Measurements from ENCODE around the gene USP5.
A peak's percentile ranks its signal among the peaks of the same experiment; 100 is the strongest.
"Not testable (repeated sequence)": the region's sequence is repeated elsewhere in the genome, so short reads cannot be mapped to it uniquely, and the experiment has no call there.

Gene USP5

DNA sequence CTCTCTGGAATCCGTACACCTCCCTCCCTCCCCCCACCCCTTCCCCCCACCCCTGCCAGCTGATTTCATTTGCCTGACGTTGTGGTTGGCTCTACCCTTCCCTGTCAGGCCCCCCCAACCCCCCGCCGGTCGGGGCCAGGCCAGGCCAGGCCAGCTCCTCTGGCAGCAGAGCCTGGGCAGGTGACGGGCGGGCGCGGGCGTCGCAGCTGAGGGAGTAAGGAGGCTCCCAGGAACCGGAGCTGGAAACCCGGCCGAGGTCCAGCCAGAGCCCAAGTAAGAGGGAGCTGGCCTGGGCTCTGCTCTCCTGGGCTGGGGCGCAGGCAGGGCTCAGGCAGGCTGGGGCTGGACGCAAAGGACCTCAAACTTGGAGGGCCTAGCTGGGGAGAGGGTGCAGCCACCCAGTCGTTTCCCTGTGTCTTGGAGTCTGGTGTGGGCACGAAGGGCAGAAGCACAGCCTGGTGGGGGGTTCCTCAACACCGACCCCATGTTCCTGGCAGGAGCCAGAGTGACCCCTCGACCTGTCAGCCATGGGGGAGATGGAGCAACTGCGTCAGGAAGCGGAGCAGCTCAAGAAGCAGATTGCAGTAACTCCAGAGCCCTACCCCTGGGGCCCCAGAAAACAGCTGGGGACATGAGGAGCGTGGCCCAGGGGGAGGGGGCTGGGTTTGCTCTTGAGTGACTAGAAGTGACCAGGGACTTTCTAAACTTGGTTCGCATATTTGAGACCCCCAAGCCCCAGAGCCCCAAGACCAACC, 11.0 kb upstream of the USP5 start, which contains the start of gene GNB3:
Gene GNB3 (plus strand): TSS at position 165 of the 755 bp plus-strand sequence. CDS start 363 bp downstream, at position 528.
- DNase-seq (ENCODE audit: low spot score) = no peak

DNA sequence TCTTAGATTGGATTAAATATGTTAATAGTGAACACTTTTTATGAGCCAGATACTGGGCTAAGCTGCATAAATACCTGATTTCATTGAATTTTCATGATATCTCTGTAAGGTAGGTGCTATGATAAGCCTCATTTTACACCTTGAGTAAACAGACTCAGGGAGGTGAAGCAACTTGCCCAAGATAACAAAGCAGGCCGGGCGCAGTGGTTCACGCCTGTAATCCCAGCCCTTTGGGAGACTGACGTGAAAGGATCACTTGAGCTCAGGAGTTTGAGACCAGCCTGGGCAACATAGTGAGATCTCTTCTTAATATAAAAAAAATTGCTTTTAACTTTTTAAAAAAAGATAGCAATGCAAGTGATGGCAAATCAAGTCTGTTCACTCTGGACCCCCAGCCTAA, 9.9 kb upstream of the USP5 start:
- DNase-seq (ENCODE audit: low spot score) = no peak

DNA sequence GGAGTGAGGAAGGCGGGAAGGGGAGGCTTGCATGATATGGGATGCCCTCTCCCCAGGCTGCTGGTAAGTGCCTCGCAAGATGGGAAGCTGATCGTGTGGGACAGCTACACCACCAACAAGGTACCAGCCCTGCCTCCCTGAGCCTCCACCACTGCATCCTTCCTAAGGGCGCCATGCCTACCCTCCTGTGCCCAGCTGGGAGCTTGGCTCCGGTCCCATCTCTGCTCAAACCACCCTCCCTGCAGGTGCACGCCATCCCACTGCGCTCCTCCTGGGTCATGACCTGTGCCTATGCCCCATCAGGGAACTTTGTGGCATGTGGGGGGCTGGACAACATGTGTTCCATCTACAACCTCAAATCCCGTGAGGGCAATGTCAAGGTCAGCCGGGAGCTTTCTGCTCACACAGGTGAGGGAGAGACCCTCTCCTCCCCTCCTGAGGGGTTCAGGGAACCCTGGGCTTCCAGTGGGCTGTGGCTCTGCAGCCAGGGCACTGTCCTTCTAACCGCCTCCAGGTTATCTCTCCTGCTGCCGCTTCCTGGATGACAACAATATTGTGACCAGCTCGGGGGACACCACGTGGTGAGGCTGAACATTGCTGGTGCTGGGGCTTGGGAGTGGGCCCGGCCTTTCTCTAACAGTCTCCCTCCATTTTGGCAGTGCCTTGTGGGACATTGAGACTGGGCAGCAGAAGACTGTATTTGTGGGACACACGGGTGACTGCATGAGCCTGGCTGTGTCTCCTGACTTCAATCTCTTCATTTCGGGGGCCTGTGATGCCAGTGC, 8.6 kb upstream of the USP5 start:
- no peak for DNase-seq (ENCODE audit: low spot score)

DNA sequence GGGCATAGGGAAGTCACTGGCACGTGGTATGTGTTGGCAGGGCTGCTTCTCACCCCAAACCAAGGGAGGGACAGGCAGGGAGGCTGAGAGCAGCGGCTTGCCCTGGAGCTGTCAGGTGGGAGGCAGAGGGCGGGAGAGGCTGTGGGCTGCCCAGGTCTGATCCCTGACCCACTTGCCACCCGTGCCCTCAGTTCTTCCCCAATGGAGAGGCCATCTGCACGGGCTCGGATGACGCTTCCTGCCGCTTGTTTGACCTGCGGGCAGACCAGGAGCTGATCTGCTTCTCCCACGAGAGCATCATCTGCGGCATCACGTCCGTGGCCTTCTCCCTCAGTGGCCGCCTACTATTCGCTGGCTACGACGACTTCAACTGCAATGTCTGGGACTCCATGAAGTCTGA, 6.6 kb upstream of the USP5 start:
- DNase-seq (ENCODE audit: low spot score) = no peak

DNA sequence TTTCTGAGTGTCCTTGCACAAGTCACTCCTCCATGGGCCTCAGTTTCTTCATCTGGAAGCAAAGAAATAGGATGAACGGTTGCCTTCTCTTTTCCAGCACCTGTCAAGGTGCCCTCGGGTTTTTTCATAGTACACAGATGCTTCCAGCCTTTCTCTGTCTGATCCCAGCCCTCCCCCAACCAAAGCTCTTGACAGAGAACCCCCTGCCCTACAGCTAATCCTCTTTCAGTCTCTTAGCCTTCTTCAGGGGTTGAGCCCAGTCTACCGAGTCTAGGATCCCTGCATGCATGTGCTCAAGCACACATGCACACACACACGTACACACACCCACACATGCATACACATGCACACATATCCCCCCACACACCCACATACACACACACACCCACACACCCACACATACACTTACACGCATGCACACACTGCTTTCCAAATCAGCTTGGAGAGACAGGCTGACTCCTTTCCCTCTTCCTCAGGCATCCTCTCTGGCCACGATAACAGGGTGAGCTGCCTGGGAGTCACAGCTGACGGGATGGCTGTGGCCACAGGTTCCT, 5.6 kb upstream of the USP5 start:
- no peak for DNase-seq (ENCODE audit: low spot score)

DNA sequence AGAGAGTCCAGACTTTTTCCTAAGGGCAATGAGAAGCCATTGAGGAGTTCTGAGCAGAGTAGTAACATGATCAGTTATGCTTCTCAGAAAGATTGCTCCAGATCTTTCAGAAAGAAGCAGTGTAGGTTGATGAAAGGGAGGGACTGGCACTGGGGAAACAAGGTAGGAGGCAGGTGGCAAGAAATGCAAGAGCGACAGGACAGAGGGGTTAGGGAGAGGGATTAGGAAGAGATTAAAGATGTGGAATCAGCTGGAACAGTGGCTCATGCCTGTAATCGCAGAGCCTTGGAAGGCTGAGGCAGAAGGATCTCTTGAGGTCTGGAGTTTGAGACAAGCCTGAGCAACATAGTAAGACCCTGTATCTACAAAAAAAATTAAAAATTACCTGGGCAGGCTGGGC, 4.3 kb upstream of the USP5 start:
- no peak for DNase-seq (ENCODE audit: low spot score)

DNA sequence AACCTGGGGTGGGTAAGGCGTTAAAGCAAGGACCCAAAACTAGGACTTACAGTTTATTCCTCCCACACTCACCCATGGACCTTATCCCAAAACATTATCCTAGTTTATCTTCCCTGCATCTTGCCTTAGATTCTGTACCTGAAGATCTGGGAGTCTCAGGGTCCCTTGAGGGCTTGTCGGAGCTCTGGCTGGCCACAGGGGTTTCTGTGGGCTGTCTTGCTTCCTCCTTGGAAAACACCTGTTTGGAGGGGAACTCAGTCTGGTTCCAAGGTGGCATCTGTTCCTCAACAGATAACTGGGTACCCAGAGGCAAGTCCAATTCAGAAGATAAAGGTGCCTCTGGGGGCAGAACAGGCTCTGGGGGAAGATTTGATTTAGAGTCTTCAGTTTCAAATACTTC, 2.5 kb upstream of the USP5 start:
- no peak for DNase-seq (ENCODE audit: low spot score)

DNA sequence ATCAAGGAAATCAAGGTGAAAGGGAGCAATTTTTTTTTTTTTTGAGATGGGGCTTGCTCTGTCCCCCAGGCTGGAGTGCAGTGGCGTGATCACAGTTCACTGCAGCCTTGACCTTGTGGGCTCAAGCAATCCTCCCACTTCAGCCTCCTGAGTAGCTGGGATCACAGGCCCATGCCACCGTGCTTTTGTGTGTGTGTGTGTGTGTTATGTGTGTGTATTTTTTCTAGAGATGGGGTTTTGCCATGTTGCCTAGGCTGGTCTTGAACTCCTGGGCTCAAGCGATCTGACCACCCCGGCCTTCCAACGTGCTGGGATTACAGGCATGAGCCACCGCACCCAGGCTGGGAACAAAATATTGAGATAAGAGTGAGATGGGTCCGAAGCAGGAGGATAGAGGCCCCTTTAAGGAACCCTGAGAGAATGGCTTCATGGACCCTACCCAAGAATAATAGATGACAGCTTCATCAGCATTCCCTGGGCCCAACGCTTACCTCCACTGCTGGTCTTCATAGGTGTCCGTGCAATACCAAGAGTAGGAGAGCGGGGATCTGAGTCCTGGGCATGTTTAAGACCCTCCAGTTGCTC, 1.9 kb upstream of the USP5 start:
- no peak for DNase-seq (ENCODE audit: low spot score)

DNA sequence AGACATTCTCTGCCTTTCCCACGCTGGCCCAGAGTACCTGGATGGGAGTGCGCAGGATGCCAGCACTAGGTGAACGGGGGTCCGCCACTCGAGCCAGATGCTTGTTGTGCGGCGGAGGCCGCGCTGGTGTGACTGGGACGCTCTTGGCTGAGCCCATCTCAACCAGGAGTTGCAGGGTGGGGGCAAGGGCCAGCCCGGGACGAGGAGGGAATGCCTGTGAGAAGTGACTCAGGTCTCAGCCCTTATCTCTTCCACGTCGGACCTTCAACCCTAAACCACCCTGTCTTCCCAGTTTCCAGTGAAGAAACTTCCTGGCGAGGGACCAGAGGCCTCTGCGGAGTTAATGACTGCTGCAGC, 1.2 kb upstream of the USP5 start:
- no peak for DNase-seq (ENCODE audit: low spot score)

DNA sequence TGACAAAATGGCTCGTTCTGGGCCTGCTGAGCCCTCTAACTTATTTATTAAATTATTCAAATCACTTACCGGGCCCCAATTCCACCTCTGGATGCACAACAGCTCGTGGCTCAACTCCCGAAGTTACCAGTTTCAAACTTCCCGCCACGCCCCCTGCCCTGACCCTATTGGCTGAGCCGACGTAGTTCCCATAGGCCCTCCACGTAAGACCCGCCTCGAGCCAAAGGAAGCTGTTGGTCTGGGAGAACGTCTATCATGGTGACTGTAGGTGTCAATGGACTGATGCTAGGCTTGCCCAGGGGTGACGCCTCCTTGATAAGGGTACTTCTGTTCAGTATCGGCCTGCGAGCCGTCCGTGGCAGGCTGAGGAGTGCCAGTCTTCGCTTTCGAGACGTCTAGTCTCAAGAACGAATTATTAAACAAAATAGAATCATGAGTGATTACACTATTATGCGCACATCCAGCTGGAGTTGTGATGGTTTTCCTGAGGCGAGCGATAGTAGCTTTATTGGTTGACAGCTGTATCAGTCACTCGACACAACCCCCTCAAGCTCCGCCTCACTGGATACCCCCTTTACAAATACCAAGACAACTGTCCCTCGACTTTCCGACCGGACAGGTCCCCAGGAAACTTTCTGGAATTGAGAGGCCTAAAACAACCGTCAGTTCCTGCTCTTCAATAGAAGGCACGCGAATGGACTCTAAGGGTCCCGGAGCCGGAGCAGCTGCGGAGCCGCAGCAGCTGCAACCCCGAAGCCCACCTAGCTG, 613 bp upstream of the USP5 start, which contains the start of gene CDCA3:
Gene CDCA3 (minus strand): TSS at position 134 of the 768 bp plus-strand sequence. CDS start 334 bp downstream, outside the sequence.
- peak; percentile 100 for DNase-seq (ENCODE audit: low spot score)

DNA sequence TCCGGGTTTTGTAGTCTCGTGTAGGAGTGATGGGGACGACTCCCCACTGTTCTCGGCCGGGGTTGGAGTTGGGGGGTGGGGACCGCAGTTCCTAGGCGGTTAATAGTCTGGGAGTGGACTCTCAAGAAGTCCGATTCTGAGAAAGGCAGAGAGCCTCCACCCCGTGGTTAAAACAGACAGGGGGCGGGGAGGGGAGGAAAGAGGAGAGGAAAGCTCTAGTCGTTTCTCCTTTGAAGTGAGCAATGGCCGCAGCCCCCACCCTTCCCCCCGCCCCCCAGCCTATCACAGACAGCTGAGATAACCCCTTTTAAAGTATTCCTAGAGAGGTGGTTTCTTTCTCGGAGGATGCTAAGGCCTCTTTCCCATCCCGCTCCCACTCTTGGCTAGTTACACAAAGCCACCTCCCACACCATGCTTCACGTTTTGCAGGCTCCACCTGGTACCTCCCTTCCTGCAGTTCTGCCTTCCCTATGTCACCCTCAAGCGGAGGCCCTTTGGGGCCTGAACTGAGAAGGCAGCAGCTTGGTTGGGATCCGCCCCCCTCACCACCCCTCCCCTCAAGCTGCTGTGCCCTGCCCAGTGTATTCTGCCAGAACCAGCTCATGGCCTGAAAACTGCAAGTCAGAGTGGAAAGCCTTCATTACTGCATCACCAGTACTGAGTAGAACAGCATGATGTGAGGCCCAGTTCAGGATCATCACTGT, 853 bp downstream of the USP5 start:
- DNase-seq (ENCODE audit: low spot score) = peak; percentile 75

DNA sequence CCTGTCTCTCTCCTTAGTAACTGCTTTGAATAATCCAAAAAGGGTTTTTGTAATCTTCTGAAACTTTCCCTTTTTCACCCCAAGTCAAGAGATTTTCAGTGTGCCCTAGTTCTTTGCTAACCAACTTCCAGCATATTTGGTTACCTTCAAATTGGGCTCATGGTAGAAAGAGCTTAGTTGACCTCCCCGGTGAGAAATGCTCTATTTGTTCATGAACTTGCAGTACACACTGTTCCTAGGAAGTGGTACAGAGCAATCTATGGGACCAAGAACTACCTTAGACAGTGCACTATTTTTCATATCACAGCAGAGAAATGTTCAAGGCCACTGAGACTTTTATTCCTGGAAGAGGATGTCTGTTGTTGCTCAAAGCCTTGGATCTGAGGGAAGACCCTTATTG, 1.7 kb downstream of the USP5 start:
- no peak for DNase-seq (ENCODE audit: low spot score)

DNA sequence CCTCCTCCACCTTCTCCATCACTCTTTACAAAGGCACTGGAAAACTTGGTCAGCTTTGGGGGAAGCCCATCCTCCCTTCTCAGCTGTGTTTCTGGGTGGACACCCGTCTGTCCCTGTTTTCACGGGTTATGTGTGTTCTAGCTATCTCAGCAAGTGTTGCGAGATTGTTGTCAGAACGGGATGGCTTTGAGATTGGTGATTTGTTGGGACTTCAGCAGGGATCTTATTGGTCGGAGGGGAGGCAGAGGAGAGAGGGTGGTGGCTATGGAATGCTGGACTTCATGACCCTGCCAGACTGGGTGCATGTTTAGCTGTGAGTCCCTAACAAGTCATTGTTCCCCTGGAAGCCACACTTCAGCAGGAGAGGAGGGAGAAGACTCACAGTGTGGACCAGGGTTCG, 2.1 kb downstream of the USP5 start:
- DNase-seq (ENCODE audit: low spot score) = no peak

DNA sequence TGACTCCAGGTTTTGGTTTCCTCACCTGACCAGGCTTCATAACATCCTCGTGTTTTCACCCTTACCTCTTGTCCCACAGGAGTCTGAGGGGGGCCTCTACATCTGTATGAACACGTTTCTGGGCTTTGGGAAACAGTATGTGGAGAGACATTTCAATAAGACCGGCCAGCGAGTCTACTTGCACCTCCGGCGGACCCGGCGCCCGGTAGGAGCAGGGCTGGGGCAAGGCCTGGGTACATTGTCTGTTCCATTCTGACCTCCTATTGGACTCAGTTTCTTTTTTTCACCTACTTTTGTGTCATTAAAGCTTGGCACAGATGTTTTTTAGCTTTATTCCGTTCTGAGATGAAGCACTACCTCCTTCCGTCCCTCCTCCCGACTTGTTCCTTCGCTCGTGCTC, 3.4 kb downstream of the USP5 start:
- no peak for DNase-seq (ENCODE audit: low spot score)

DNA sequence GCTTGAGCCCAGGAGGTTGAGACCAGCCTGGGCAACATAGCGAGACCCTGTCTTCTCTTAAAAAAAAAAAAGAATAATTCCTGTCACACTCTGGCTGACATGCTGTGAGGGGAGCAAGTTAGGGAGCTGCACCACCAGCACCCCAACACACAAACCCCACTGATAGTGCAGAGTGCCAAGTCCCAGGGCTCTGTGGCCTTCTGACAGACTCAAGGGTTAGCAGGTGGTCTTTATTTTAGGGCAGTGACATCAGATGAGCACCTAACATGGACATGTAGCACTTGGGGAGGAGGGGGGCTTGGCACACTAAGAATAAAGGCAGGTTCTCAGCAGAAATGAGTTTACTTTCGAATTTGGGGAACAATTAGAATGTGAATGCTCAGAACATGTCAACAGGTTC, 6.8 kb downstream of the USP5 start:
- no peak for DNase-seq (ENCODE audit: low spot score)

DNA sequence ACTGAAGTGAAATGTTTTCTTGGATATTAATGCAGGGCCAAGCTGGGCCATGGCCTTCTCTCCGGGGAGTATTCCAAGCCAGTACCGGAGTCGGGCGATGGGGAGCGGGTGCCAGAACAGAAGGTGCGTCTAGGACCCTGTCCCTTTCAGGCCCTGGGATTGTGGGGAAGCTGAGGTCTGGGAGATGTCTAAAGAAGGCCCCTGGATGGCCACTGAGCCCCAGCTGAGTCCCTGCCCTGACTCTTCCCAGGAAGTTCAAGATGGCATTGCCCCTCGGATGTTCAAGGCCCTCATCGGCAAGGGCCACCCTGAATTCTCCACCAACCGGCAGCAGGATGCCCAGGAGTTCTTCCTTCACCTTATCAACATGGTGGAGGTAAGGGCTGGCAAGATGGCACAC, 8.2 kb downstream of the USP5 start:
- DNase-seq (ENCODE audit: low spot score) = no peak

DNA sequence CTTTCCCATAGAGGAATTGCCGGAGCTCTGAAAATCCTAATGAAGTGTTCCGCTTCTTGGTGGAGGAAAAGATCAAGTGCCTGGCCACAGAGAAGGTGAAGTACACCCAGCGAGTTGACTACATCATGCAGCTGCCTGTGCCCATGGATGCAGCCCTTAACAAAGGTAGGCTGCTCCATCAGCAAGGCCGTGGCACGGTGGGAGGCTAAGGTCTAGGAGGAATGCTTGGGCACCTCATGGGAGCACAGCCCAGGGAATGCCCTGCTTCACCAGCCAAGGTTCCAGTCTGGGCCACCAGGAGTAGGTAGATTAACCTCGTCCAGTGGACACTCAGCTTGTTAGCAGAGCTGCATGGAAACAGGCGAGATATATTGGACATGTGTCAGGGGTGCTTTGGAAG, 9.0 kb downstream of the USP5 start:
- no peak for DNase-seq (ENCODE audit: low spot score)

DNA sequence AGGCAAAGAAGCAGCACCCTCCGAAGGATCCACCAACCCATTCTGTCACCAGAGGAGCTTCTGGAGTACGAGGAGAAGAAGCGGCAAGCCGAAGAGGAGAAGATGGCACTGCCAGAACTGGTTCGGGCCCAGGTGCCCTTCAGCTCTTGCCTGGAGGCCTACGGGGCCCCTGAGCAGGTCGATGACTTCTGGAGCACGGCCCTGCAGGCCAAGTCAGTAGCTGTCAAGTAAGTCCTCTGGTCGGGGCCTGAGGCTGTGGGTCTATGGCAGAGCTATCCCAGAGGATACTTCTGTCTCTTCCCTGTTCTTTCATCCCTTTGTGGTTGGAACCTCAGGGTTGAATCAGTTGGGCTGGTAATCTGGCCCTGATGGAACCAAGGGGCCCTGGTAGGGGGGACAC, 9.4 kb downstream of the USP5 start:
- no peak for DNase-seq (ENCODE audit: low spot score)

DNA sequence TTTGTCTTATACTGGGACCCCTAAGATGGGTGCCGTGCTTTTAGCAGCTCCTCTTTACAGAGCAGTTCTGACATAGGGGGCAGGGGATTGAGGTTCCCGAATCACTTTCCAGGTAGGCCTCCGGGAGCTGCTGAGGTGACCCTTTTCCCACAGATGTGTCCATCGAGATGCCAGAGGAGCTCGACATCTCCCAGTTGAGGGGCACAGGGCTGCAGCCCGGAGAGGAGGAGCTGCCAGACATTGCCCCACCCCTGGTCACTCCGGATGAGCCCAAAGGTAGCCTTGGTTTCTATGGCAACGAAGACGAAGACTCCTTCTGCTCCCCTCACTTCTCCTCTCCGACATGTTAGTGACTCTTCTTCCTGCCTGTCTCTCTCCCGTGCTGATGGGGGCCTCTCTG, 11.1 kb downstream of the USP5 start:
- no peak for DNase-seq (ENCODE audit: low spot score)

DNA sequence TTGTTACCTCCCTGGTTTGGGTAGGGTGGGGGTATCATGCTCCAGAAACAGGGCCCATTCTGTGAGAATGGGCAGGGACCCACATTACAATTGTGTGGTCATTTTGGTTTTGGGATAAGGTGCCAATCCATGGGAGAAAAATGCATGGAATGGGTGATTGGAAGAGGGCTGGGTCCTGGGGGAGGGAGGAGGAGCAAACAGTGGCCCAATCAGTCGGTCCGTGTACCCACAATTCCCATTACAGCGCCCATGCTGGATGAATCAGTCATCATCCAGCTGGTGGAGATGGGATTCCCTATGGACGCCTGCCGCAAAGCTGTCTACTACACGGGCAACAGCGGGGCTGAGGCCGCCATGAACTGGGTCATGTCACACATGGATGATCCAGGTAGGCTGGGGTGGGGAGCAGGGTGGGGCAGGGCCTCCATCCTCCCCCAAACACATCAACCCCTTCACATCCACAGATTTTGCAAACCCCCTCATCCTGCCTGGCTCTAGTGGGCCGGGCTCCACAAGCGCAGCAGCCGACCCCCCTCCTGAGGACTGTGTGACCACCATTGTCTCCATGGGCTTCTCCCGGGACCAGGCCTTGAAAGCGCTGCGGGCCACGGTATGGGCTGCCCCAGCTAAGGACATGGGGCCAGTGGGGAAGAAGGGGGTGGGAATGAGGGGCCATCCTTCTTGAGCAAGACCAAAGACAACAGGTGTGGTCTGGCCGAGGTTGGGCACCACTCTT, 11.8 kb downstream of the USP5 start:
- peak; percentile 19 for DNase-seq (ENCODE audit: low spot score)

DNA sequence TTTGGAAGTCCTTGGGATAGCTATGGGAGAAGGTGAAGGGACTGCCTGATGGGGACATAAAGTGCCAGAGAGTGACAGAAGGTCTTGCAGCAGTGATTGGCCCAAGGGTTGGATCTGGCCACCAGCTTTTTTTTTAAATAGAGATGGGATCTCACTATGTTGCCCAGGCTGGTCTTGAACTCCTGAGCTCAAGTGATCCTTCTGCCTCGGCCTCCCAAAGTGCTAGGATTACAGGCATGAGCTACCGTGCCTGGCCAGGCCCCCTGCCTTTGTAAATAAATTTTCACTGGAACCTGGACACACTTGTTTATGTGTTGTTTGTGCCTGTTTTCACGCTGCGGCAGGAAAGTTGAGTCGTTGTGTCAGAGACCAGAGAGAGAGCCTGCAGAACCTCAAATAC, 13.4 kb downstream of the USP5 start:
- DNase-seq (ENCODE audit: low spot score) = not testable (repeated sequence)

All from AG08395 (cell line).